Spleen (tissue), 7 donors: Measurements from ENCODE around the gene SDK2.

Experiments used
- POLR2A ChIP-seq, 3 donors: fragments of 450-650 bp; IDR thresholded peaks; one replicate each; pipeline ENCODE4 v1.5.1; 2017; ENCODE audit warnings: antibody characterized with exemption in 3 of 3, mild to moderate bottlenecking in 1 of 3
- POLR2AphosphoS5 ChIP-seq, 3 donors: sonication (generic); formaldehyde crosslinking; IDR thresholded peaks; one replicate each; pipeline ENCODE4 v1.5.1; 2017; ENCODE audit warnings: antibody characterized with exemption in 3 of 3
- TF ChIP-seq, protein P1 (sequence below), 11 experiments: fragments of 200-600 bp in 7 of 11; fragments of 450-650 bp in 4 of 11; sonication (generic) in 4 of 11; IDR thresholded peaks in 8 of 11; conservative IDR thresholded peaks in 3 of 11; 1 replicate in 7 of 11; 2 replicates in 4 of 11; pipeline versions ENCODE4 v1.4.0 to v1.8.0; 2016 to 2021; ENCODE audit warnings: antibody characterized with exemption in 11 of 11, inconsistent platforms in 4 of 11, mild to moderate bottlenecking in 1 of 11
- donor health status: DM: no; HTN: no; CAD: no; lungs with moderate emphysema.
- donor health status: DM: no; HTN: no; CAD: no.
- donor health status: DM: no; HTN: no; CAD: no.

DNA sequence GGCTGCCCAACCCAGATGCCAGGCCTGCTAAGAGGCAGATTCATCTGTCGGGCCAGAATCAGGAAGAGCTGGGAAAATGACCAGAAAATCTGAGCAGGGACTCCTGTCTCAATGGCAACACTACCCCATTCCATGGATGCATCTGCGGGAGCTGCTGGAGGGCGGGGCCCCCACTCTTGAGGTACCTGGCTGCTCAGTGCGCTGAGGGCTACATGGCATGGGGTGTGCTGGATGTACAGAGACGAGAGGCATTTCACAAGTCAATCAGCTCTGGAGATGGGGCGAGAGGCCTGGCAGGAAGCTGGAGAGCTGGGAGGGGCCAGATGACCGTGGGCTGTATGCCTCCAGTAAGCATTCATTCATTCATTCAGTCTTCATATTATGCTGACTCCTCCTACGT is 6.4 kb downstream of the SDK2 start:
- TF ChIP-seq POLR2AphosphoS5 (IDR thresholded peaks at IDR 0.05) = no peak
- TF ChIP-seq POLR2A (IDR thresholded peaks at IDR 0.05) = no peak
- TF ChIP-seq, protein P1, sequence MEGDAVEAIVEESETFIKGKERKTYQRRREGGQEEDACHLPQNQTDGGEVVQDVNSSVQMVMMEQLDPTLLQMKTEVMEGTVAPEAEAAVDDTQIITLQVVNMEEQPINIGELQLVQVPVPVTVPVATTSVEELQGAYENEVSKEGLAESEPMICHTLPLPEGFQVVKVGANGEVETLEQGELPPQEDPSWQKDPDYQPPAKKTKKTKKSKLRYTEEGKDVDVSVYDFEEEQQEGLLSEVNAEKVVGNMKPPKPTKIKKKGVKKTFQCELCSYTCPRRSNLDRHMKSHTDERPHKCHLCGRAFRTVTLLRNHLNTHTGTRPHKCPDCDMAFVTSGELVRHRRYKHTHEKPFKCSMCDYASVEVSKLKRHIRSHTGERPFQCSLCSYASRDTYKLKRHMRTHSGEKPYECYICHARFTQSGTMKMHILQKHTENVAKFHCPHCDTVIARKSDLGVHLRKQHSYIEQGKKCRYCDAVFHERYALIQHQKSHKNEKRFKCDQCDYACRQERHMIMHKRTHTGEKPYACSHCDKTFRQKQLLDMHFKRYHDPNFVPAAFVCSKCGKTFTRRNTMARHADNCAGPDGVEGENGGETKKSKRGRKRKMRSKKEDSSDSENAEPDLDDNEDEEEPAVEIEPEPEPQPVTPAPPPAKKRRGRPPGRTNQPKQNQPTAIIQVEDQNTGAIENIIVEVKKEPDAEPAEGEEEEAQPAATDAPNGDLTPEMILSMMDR (IDR thresholded peaks at IDR 0.05 in 8 of 11, conservative IDR thresholded peaks at IDR 0.05 in 3 of 11) = no peak
